ENCODE data around the gene CTNND1. TPM values are rescaled to one million over a fixed set of nuclear protein-coding genes. Genes with fewer than 3 reads are reported as not detected.

The CTNND1 gene
- total and polyA plus RNA-seq, 9 of the 15 experiments (the other 6 are each of a cell fraction or from before 2014, with no cell fraction given): 11.1 to 74.0 (median 43.3) TPM

DNA sequence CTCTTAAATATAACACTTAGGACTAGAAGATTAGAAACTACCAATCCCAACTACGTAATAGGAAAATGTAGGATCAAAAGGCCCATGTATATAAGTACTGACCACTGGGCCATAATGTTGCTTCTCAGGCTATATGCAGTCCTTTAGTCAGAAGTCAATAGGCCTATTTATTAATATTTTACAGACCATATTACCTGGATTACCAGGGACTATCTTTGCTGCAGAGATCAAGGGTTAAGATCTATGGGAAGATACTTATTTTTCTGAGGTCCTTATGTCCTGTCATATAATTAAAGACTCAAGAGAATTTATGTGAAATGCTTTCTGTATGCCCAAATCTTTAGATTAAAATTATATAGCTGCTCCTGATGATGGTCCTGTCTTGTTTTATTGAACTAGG lies 57.2 kb downstream of the CTNND1 start:
- ChIA-PET POLR2A (interaction anchor here (0.6 to 0.9 kb wide), 6 partner anchors 10 to 498 kb away, joined by 3 read pairs; no protein-coding TSS in a partner anchor), CTCF (ENCODE audit: low intra/inter-chr PET ratio) (no interaction called here)
- TF ChIP-seq HEY1 (CRISPR knock-in tag; IDR thresholded peaks at IDR 0.05; ENCODE audit: borderline replicate concordance) (no peak), POLR2AphosphoS2 (IDR thresholded peaks at IDR 0.05; ENCODE audit: low read length) (peak; percentile 72; the same call in 1 of the 2 replicates), CTBP1 (IDR thresholded peaks at IDR 0.05; ENCODE audit: borderline replicate concordance) (no peak), MGA (IDR thresholded peaks at IDR 0.05) (no peak), POLR2AphosphoS5 (IDR thresholded peaks at IDR 0.05; ENCODE audit: control insufficient read depth, insufficient read depth, low read depth, low read length) (0 out of 2 replicates have a peak, but pooled peaks have one; percentile 30)
- Histone ChIP-seq H3K4me1 (replicated peaks in 1 of 2; ENCODE audit: control insufficient read depth in 2 of 2, insufficient read depth in 2 of 2, low read length in 2 of 2) (no peaks in the 10 kb centered on the region), H3K4me2 (ENCODE audit: insufficient read depth, low read length) (no peak overlapping the region), H3K27ac (ENCODE audit: extremely low read depth, low read depth, low read length) (no peak overlapping the region), H3K36me3 (ENCODE audit: control insufficient read depth, insufficient read depth, low read length) (peaks cover 38% of the 10 kb centered on the region; the same call in 2 of the 3 replicates), H3K9ac (ENCODE audit: insufficient read depth in 1 of 2, low read depth in 2 of 2, low read length in 2 of 2) (no peak overlapping the region), H3K9me3 (replicated peaks; ENCODE audit: control insufficient read depth, insufficient read depth, low read depth, low read length) (no peaks in the 10 kb centered on the region), H3K4me3 (no peak overlapping the region), H3K79me2 (ENCODE audit: control insufficient read depth, insufficient read depth, low read length) (no peaks in the 10 kb centered on the region), H3K27me3 (ENCODE audit: control insufficient read depth in 2 of 2, insufficient read depth in 2 of 2, low read length in 2 of 2) (no peaks in the 10 kb centered on the region), H2AFZ (ENCODE audit: low read depth, low read length) (no peak overlapping the region), H3K9me1 (ENCODE audit: control insufficient read depth, insufficient read depth, low read length) (no peaks in the 10 kb centered on the region), H4K20me1 (replicated peaks; ENCODE audit: control insufficient read depth, insufficient read depth, low read length) (no peaks in the 10 kb centered on the region)
- no TSS peak for BruUV-seq (replicated peaks)
- FAIRE-seq: no peak
- intact Hi-C loops (cut with micrococcal nuclease): no loop called here
- WGBS (ENCODE audit: insufficient coverage, low coverage, missing lambda C conversion rate): 100% methylated on average over 1 of the region's 1 CpG
- ATAC-seq: no peak
- in situ Hi-C loops (cut with MboI): loop anchor here (25.0 kb wide), 1 partner anchor 693 kb away; the partner anchor contains the start of gene OR5B21
- no peak for DNase-seq (ENCODE audit: extremely low read depth in 1 of 4, low spot score in 3 of 4)

All from K562 (cell line).